GM19238 (cell line): ENCODE measurements around the gene GLIPR2.
"Not testable (repeated sequence)": the region's sequence is repeated elsewhere in the genome, so short reads cannot be mapped to it uniquely, and the experiment has no call there.

ENCODE experiments used
- DNase-seq: peaks from one replicate; pipeline ENCODE4 v3.0.0; 2011; ENCODE audit warnings: low spot score; ENCODE audit not compliant: insufficient read length

Gene GLIPR2

GRCh38 chr9:36163049-36163785 is 26.7 kb downstream of the GLIPR2 start:
- DNase-seq = no peak

DNA sequence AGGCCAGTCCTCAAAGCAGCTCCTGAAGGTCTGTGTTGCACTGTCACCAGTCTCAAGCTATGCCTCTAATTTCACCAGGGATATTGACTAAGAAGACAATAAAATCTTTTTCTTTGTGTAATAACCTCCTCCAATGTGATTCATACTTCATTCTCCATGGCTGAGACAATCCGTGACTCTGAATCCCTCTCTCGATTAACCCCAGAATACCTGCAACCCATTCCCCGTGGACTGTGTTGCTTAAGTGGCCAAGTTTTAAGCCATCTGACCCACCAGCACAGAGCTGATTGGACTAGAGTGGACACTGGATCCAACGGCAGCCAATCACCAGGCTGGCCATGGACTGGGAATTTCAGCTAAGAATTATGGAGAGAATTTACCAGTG is 27.2 kb downstream of the GLIPR2 start:
- DNase-seq = no peak

- no peak for DNase-seq
Observed at GRCh38 chr9:36164372-36164771, 27.8 kb downstream of the GLIPR2 start.

- DNase-seq = no peak
Observed at GRCh38 chr9:36164989-36165388, 28.5 kb downstream of the GLIPR2 start.

DNA sequence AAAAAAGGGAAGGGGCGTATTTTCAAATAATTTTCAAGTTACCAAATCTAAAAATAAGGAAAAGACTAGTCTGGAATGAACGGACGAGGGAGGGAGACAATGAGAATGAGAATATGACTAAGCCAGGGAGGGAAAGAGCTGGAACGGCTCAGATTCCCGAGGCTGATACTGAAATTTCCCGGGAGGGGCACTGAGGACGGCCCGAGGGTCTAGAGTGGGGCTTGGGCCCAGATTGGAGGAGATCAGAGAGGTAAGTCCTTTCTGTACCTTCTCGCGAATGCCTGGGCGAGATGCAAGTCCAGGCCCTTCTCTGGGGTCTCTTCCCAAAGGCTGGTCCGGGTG is 29.3 kb downstream of the GLIPR2 start:
- DNase-seq = no peak

DNA sequence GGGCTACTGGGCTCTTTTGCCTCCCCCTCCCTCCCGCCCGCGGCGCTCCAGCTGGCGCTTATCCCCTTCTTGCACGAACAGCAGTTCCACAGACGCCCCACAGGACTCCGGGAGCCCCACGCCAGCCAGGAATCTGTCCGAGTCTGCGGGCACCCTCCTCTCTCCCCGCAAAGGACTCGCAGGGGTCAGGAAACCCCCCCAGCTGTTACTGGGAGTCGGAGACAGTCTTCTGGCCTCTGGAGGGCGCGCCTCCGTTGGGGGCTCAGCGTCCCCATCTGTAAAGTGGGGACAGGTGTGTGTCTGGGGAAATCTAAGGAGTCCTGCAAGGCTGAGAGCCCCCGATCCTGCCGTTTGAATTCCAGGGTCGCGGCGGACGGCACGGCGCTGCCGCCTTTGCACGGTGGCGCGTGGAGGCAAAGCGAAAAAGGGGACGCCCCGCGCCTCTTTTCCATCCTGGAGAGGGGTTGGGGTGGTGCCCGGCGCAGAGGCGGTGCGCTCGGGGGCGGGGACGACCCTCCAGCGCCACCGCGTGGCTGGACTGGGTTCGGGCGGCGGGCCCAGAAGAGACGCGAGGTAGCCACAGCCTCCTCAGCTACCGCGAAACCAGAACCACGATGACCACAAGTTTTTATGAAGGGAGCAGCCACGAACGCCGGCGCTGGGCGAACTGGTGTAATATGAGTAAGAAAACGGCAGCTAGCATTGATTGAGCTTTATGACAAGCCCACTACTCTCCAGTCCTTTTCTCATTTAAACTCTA is 29.8 kb downstream of the GLIPR2 start:
- DNase-seq = peak; percentile 84

DNA sequence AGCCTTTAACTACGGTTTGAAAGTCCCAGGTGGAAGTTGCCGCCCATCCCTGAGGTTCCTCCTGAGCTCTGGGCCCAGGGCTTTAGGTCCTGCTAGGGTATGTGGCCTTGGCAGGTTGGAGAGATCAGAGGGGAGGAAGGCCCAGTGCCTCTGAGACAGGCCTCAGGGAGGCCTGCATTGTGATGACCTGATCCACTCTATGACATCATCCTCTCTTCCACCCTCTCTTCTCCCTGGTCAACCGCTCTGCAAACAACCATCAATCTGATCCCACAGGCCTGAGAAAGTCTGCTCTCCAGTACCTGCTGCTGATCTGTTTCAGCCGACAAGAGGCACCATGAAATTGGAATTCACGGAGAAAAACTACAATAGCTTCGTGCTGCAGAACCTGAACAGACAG is 32.6 kb downstream of the GLIPR2 start, which contains the start of gene CCIN:
TSS of gene CCIN (plus strand) at position 223 of the 400 bp plus-strand sequence. CDS start at position 338, 115 bp downstream.
- DNase-seq = no peak

- DNase-seq = no peak
Observed at GRCh38 chr9:36169708-36170107, 33.2 kb downstream of the GLIPR2 start.

- no peak for DNase-seq
Observed at GRCh38 chr9:36170531-36170930, 34.0 kb downstream of the GLIPR2 start.

DNA sequence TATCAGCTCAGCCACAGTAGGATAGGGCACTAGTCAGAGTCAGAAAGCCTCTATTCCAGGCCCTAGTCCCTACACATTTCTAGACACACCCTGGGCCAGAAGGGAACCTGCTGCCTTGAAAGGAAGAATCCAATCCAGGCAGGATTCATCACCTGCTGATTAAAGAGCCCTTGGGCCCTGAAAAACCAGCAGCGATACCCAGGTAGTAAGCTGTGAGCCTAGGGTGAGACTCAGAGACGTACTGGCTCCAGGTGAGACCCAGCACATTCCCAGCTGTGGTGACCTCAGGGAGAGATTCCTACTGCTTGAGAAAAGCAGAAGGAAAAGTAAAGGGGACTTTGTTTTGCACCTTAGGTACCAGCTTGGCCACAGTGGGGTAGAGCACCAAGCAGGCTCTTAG is 37.3 kb downstream of the GLIPR2 start:
- no peak for DNase-seq

GRCh38 chr9:36174271-36174670 is 37.7 kb downstream of the GLIPR2 start:
- no peak for DNase-seq

DNA sequence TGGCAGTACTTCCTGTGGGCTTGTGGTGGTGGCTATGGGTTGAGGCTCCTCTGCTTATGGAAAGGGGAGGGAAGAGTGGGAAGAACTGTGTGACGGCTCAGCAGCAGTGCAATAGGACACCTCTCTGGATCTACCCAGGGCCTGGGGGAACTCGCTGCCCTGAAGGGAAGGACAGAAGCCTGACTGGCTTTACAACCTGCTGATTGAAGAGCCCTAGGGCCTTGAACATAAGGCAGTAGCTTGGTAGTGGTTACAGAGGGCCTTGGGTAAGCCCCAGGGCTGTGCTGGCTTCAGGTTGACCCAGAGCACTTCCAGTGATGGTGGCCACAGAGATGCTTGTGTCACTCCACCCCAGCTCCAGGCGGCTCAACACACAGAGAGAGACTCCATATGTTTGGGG is 38.2 kb downstream of the GLIPR2 start:
- no peak for DNase-seq

DNA sequence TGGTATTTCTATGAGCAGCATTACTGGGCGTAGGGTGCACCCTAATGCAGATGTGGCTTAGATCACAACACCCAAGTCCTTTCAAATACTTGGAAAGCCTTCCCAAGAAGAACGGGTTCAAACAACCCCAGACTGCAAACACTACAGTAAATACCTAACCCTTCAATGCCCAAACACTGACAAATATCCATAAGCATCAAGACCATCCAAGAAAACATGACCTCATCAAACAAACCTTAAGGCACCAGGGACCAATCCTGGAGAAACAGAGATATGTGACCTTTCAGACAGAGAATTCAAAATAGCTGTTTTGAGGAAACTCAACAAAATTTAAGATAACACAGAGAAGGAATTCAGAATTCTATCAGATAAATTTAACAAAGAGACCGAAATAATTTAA is 38.7 kb downstream of the GLIPR2 start:
- not testable (repeated sequence) for DNase-seq

GRCh38 chr9:36176496-36176895 is 40.0 kb downstream of the GLIPR2 start:
- DNase-seq = not testable (repeated sequence)

GRCh38 chr9:36177571-36177970 is 41.0 kb downstream of the GLIPR2 start:
- no peak for DNase-seq

DNA sequence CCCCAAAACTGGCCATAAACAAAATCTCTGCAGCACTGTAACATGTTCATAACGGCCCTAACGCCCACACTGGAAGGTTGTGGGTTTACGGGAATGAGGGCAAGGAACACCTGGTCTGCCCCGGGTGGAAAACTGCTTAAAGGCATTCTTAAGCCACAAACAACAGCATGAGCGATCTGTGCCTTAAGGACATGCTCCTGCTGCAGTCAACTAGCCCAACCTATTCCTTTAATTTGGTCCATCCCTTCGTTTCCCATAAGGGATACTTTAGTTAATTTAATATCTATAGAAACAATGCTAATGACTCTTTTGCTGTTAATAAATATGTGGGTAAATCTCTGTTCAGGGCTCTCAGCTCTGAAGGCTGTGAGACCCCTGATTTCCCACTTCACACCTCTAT is 43.7 kb downstream of the GLIPR2 start:
- not testable (repeated sequence) for DNase-seq

DNA sequence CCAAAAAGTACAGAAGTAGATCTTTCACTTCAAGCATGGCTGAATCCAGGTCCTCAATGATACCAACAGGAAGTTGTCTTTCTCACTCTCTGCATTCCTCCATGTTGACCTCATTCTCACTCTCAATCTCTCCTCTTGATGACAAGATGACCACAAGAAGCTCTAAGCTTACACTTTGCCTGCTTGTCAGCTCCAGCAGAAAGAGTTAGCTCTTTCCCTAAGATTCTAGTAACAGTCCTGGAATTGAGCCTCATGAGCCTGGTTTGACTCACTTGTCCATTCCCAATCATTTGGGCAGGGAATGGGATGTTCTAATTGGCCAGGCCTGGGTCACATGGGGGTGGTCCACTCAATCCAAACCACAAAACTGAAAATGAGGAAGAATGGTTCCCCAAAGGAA is 50.9 kb downstream of the GLIPR2 start:
- DNase-seq = no peak

- no peak for DNase-seq
Observed at GRCh38 chr9:36188212-36188611, 51.7 kb downstream of the GLIPR2 start.

DNA sequence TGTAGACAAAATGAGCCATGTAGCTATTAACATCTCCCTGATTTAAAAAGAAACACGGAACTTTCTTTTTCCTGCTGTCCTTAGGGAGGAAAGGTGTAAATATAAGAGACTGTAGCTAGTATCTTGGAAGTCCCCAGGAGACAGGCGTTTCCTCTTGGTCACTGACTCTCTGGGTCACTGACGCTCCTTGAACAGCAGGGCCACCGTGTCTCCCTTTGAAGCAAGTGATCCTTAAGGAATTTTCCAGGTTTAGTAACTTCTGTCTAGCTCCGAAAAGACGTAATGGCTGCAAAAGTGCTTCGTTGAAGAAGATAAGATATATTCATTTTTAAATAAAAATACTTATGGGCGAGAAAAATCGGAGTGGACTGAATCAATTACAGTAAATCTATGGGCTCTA is 53.4 kb downstream of the GLIPR2 start:
- DNase-seq = no peak

GRCh38 chr9:36190388-36191289 is 54.1 kb downstream of the GLIPR2 start, which contains the start of gene CLTA:
CLTA (plus strand) TSS chr9:36190921; CDS start chr9:36191057, 136 bp downstream.
- peak; percentile 97 for DNase-seq

DNA sequence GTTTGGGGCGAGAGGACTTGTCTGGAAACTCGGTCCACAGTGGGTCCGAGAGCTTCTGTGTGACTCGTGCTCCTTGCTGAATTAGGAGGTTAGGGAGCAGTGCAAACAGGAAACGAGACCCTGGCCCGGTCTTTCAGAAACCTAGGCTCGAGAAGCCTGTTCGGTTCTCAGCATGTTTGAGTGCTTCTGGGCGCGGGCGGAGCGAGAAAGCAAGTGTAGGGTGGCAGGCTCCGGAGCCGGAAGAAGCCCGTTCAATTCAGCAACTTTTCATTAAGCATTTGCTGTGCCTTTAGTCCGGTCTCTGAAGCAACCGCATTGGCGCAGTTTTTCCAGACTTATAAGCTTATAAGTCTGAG is 54.7 kb downstream of the GLIPR2 start:
- peak; percentile 25 for DNase-seq

DNA sequence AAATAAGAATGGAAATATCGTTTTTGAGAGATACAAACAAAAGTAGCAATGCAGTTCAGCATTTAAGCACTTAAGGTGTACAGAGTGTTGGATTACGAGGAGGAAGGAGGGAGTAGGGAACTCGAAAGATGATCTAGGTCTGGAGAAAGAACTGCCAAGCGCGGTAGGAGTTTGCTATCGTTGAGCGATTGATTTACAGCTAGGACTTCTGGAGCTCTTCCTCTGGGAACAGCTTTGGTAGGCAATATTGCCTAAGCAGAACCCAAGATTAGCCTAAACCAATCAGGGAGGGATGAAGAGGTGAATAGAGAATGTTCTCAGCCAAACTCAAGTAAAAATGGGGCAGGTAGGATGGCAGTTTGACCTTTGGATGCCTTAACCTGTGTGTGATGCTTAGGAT is 55.2 kb downstream of the GLIPR2 start:
- DNase-seq = no peak
